Fibroblast of villous mesenchyme (primary cell): ENCODE data around the gene PDGFRB. TPM values are rescaled to one million over a fixed set of nuclear protein-coding genes. Genes with fewer than 3 reads are reported as not detected.
A peak's percentile ranks its signal among the peaks of the same experiment; 100 is the strongest.

ENCODE experiments used
- DNase-seq: peaks from one replicate; pipeline ENCODE4 v3.0.0-alpha.2; 2010; ENCODE audit warnings: low read depth
- H3K4me3 ChIP-seq: 2 replicates; pipeline ENCODE4 v1.5.1; 2011; ENCODE audit warnings: low read depth, mild to moderate bottlenecking, low read length
- CTCF ChIP-seq: IDR thresholded peaks from 2 replicates; pipeline ENCODE4 v1.5.1; 2012; ENCODE audit warnings: low read depth, mild to moderate bottlenecking, low read length; ENCODE audit not compliant: insufficient read depth
- total RNA-seq: library from RNA; depleted of rRNA; stranded (reverse); fragments of >200 nt; gene quantifications from 2 replicates; pipeline ENCODE4 v1.2.3, GENCODE V29; 2012

The PDGFRB gene
- total RNA-seq, 1 donor, result 341 TPM

- no peak overlapping the region for H3K4me3 ChIP-seq
- TF ChIP-seq CTCF, result no peak
- DNase-seq, result no peak
These were observed 37.0 kb downstream of the PDGFRB start for GRCh38 chr5:150118561-150119229.

GRCh38 chr5:150117945-150118560 lies 37.6 kb downstream of the PDGFRB start:
- H3K4me3 ChIP-seq, result no peak overlapping the region
- no peak for TF ChIP-seq CTCF
- no peak for DNase-seq

GRCh38 chr5:150116667-150117400 lies 38.8 kb downstream of the PDGFRB start:
- TF ChIP-seq CTCF, result no peak
- no peak overlapping the region for H3K4me3 ChIP-seq
- peak; percentile 58 for DNase-seq

- no peak for TF ChIP-seq CTCF
- no peak overlapping the region for H3K4me3 ChIP-seq
- no peak for DNase-seq
These were observed 40.8 kb downstream of the PDGFRB start for GRCh38 chr5:150114773-150115408.

- no peak for DNase-seq
- TF ChIP-seq CTCF, result peak; percentile 9
- H3K4me3 ChIP-seq, result no peak overlapping the region
These were observed 41.5 kb downstream of the PDGFRB start for GRCh38 chr5:150114102-150114641.

- no peak overlapping the region for H3K4me3 ChIP-seq
- DNase-seq, result peak; percentile 39
- no peak for TF ChIP-seq CTCF
These were observed 42.4 kb downstream of the PDGFRB start for GRCh38 chr5:150113047-150113744.
